ENCODE data around the gene RIMBP2.

The RIMBP2 gene

DNA sequence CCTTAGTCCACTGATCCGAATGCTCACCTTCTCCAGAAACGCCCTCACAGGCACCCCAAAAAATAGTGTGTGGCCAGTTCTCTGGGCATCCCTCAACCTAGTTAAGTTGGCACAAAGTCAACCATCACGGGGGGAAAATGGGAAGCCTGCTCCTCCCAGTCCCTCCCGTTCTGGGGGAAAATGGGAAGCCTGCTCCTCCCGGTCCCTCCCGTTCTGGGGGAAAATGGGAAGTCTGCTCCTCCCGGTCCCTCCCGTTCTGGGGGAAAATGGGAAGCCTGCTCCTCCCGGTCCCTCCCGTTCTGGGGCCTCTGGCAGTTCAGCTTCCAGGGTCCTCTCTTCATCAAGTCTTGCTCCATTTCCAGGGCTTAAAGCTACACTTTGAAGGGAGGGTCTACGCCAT is 106.1 kb downstream of the RIMBP2 start:
- no peaks in the 10 kb centered on the region for H3K36me3 ChIP-seq (ENCODE audit: control insufficient read depth, insufficient read depth, low read length)
- H3K27me3 ChIP-seq (ENCODE audit: control insufficient read depth, insufficient read depth, low read length, poor library complexity, severe bottlenecking), result no peaks in the 10 kb centered on the region
- H3K9me3 ChIP-seq (ENCODE audit: control insufficient read depth, low read length), result no peaks in the 10 kb centered on the region
- peaks cover 6% of the 10 kb centered on the region for H3K4me1 ChIP-seq (ENCODE audit: control insufficient read depth, insufficient read depth, low read length)
- 89 to 90% methylated on average over 11 of the region's 11 CpGs for WGBS, 2 experiments
- H3K4me3 ChIP-seq (ENCODE audit: insufficient read depth, low read depth, low read length), result no peak overlapping the region
- no peak overlapping the region for H3K27ac ChIP-seq (ENCODE audit: insufficient read depth, low read depth, low read length, poor library complexity, severe bottlenecking)

DNA sequence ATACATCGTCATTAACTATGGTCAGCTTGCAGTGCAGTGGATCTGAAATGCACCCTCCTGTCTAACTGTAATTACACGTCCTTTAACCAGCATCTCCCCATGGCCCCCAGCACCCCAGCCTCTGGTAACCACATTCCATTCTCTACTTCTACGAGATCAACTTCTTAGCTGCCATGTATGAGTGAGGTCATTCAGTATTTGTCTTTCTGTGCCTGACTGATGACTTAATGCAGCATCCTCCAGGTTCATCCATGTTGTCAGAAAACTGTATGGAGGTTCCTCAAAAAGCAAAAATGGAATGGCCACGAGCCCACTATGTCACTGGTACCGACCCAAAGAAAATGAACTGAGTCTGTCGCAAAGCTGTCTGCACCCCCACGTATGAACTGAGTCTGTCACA is 107.3 kb downstream of the RIMBP2 start:
- 81 to 83% methylated on average over 7 of the region's 7 CpGs for WGBS, 2 experiments
- no peaks in the 10 kb centered on the region for H3K27me3 ChIP-seq (ENCODE audit: control insufficient read depth, insufficient read depth, low read length, poor library complexity, severe bottlenecking)
- H3K36me3 ChIP-seq (ENCODE audit: control insufficient read depth, insufficient read depth, low read length), result no peaks in the 10 kb centered on the region
- H3K27ac ChIP-seq (ENCODE audit: insufficient read depth, low read depth, low read length, poor library complexity, severe bottlenecking), result no peak overlapping the region
- no peaks in the 10 kb centered on the region for H3K9me3 ChIP-seq (ENCODE audit: control insufficient read depth, low read length)
- H3K4me1 ChIP-seq (ENCODE audit: control insufficient read depth, insufficient read depth, low read length), result peaks cover 6% of the 10 kb centered on the region
- H3K4me3 ChIP-seq (ENCODE audit: insufficient read depth, low read depth, low read length), result no peak overlapping the region

DNA sequence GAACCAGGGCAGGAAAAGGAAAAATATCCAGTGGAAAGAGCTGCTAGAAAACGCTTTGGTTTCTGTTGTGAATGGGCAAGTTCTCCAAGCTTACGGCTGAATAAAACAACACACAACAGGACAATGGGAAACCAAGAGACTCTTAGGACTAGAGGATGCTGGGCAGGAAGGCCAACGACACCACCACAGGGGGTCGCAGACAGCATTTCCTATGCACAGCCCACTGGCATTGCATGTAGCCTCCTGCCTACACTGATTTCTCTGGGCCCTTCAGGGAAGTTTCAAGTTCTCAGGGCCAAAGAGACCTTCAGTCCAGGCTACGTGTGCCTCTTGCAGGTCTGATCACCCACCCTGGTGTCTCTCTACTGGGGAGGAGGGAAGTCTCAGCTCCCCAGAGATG is 108.0 kb downstream of the RIMBP2 start:
- H3K27ac ChIP-seq (ENCODE audit: insufficient read depth, low read depth, low read length, poor library complexity, severe bottlenecking), result no peak overlapping the region
- peaks cover 5% of the 10 kb centered on the region for H3K4me1 ChIP-seq (ENCODE audit: control insufficient read depth, insufficient read depth, low read length)
- no peaks in the 10 kb centered on the region for H3K9me3 ChIP-seq (ENCODE audit: control insufficient read depth, low read length)
- H3K27me3 ChIP-seq (ENCODE audit: control insufficient read depth, insufficient read depth, low read length, poor library complexity, severe bottlenecking), result no peaks in the 10 kb centered on the region
- H3K4me3 ChIP-seq (ENCODE audit: insufficient read depth, low read depth, low read length), result no peak overlapping the region
- 62 to 70% methylated on average over 5 of the region's 5 CpGs for WGBS, 2 experiments
- no peaks in the 10 kb centered on the region for H3K36me3 ChIP-seq (ENCODE audit: control insufficient read depth, insufficient read depth, low read length)

DNA sequence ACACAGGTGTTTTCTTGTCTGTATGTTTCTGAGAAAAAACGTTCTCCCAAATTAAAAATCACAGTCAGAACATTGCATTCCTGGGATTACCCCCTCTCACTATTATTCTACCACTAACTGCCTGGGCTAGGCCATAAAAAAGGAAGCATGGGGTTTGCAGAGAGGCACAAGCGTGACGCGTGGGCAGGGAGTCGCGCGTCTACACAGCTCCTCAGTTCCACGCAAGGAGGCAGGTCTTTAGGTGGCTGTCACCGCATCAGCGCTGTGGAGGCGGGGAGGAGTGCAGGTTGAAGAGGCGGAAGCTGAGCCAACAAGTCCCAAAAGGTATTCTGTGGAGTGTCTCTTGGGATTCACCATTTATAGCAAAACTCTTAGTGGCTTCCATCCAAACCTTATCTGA is 109.9 kb downstream of the RIMBP2 start:
- Histone ChIP-seq H3K27ac (ENCODE audit: insufficient read depth, low read depth, low read length, poor library complexity, severe bottlenecking) (no peak overlapping the region), H3K9me3 (ENCODE audit: control insufficient read depth, low read length) (no peaks in the 10 kb centered on the region), H3K4me3 (ENCODE audit: insufficient read depth, low read depth, low read length) (no peak overlapping the region), H3K36me3 (ENCODE audit: control insufficient read depth, insufficient read depth, low read length) (no peaks in the 10 kb centered on the region), H3K27me3 (ENCODE audit: control insufficient read depth, insufficient read depth, low read length, poor library complexity, severe bottlenecking) (no peaks in the 10 kb centered on the region), H3K4me1 (ENCODE audit: control insufficient read depth, insufficient read depth, low read length) (no peaks in the 10 kb centered on the region)
- 88% methylated on average over 12 of the region's 12 CpGs for WGBS, 2 experiments

DNA sequence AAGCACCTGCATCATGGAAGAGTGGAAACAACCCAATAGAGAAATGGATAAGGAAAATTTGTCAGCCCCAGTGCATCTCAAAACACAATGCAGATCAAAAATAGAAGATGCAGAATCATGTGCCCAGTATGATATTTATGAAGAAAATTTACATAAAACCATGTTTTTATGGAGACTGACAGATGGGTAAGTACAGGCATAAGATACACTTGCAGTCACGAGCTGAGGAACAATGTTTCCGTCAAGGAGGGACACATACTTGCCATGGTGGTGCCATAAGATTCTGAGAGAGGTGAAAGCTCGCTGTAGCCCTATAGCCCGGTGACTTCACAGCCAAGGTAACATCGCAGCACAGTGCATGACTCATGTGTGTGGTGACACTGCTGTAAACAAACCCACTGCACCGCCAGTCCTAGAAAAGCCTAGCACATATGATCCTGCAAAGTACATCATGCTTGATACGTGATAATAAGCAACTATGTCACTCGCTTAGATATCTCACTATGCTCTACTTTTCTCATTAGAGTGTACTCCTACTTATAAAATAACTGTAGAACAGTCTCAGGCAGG is 112.6 kb downstream of the RIMBP2 start:
- Histone ChIP-seq H3K4me3 (ENCODE audit: insufficient read depth, low read depth, low read length) (no peak overlapping the region), H3K36me3 (ENCODE audit: control insufficient read depth, insufficient read depth, low read length) (no peaks in the 10 kb centered on the region), H3K27me3 (ENCODE audit: control insufficient read depth, insufficient read depth, low read length, poor library complexity, severe bottlenecking) (no peaks in the 10 kb centered on the region), H3K27ac (ENCODE audit: insufficient read depth, low read depth, low read length, poor library complexity, severe bottlenecking) (no peak overlapping the region), H3K4me1 (ENCODE audit: control insufficient read depth, insufficient read depth, low read length) (no peaks in the 10 kb centered on the region), H3K9me3 (ENCODE audit: control insufficient read depth, low read length) (peaks cover 2% of the 10 kb centered on the region)
- 94 to 95% methylated on average over 8 of the region's 8 CpGs for WGBS, 2 experiments

DNA sequence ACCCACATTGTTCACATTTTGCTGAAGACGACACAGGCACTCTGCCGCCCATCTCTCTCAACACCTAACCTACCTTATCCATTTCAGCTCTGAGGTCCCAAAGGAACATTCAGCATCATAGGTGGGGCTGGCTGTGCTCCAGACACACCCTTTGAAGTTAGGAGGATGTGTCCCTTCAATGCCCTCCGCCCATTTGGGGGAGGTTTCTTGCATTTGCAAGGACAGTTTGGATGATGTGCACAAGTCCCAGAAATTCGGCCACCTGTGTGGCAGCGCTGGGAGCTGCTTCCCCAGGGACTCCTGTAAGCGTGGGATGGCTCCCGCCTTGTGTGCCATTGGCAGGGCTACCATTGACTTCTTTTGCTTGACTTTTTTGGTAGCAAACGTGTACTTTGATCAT is 113.8 kb downstream of the RIMBP2 start:
- H3K27ac ChIP-seq (ENCODE audit: insufficient read depth, low read depth, low read length, poor library complexity, severe bottlenecking), result no peak overlapping the region
- peaks cover 2% of the 10 kb centered on the region for H3K9me3 ChIP-seq (ENCODE audit: control insufficient read depth, low read length)
- 92 to 95% methylated on average over 8 of the region's 8 CpGs for WGBS, 2 experiments
- H3K4me1 ChIP-seq (ENCODE audit: control insufficient read depth, insufficient read depth, low read length), result no peaks in the 10 kb centered on the region
- no peaks in the 10 kb centered on the region for H3K27me3 ChIP-seq (ENCODE audit: control insufficient read depth, insufficient read depth, low read length, poor library complexity, severe bottlenecking)
- no peak overlapping the region for H3K4me3 ChIP-seq (ENCODE audit: insufficient read depth, low read depth, low read length)
- H3K36me3 ChIP-seq (ENCODE audit: control insufficient read depth, insufficient read depth, low read length), result no peaks in the 10 kb centered on the region

DNA sequence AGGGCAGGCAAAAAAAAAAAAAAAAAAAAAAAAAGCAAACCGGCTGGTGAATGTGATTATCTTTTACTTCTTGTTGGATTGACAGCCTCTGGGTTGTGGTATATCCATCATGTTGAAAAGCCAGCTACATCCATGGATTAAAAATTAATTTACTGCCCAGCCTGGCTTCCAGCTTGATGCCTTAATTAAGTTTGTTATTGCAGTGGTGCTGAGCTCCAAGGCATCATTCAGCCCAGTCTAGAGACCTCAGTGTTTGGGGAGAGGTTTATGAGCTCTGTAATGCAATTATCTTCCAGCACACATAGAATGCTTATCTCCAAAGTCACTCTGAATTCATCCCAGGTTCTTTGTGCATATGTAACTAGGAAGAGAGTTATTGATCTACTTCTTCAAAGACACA is 114.8 kb downstream of the RIMBP2 start:
- no peaks in the 10 kb centered on the region for H3K27me3 ChIP-seq (ENCODE audit: control insufficient read depth, insufficient read depth, low read length, poor library complexity, severe bottlenecking)
- no peak overlapping the region for H3K4me3 ChIP-seq (ENCODE audit: insufficient read depth, low read depth, low read length)
- peaks cover 2% of the 10 kb centered on the region for H3K9me3 ChIP-seq (ENCODE audit: control insufficient read depth, low read length)
- no peak overlapping the region for H3K27ac ChIP-seq (ENCODE audit: insufficient read depth, low read depth, low read length, poor library complexity, severe bottlenecking)
- WGBS, 2 experiments, result 88% methylated on average over 1 of the region's 1 CpG; no CpG with 5 or more reads in 1 of the 2 experiments
- no peaks in the 10 kb centered on the region for H3K4me1 ChIP-seq (ENCODE audit: control insufficient read depth, insufficient read depth, low read length)
- no peaks in the 10 kb centered on the region for H3K36me3 ChIP-seq (ENCODE audit: control insufficient read depth, insufficient read depth, low read length)

DNA sequence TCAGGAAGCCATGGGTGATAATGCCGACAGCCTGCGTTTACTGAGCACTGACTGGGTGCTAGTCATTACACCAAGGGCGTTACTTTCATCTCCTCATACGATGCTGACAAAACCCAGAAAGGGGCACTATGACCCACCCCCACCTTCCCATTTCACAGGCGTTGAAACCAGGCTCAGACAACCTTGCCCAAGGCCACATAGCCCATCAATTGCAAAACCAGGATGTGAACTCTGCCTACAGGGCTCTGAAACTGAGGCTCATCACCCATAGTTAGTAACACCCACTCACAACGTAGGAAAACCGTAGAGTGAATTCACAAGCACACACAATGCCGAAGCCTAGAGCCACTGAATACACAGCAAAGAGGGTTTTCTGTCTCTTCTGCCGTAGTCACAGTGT is 119.9 kb downstream of the RIMBP2 start:
- Histone ChIP-seq H3K36me3 (ENCODE audit: control insufficient read depth, insufficient read depth, low read length) (no peaks in the 10 kb centered on the region), H3K4me3 (ENCODE audit: insufficient read depth, low read depth, low read length) (no peak overlapping the region), H3K9me3 (ENCODE audit: control insufficient read depth, low read length) (peaks cover 2% of the 10 kb centered on the region), H3K4me1 (ENCODE audit: control insufficient read depth, insufficient read depth, low read length) (no peaks in the 10 kb centered on the region), H3K27ac (ENCODE audit: insufficient read depth, low read depth, low read length, poor library complexity, severe bottlenecking) (no peak overlapping the region), H3K27me3 (ENCODE audit: control insufficient read depth, insufficient read depth, low read length, poor library complexity, severe bottlenecking) (no peaks in the 10 kb centered on the region)
- WGBS, 2 experiments, result 91 to 93% methylated on average over 9 of the region's 9 CpGs

DNA sequence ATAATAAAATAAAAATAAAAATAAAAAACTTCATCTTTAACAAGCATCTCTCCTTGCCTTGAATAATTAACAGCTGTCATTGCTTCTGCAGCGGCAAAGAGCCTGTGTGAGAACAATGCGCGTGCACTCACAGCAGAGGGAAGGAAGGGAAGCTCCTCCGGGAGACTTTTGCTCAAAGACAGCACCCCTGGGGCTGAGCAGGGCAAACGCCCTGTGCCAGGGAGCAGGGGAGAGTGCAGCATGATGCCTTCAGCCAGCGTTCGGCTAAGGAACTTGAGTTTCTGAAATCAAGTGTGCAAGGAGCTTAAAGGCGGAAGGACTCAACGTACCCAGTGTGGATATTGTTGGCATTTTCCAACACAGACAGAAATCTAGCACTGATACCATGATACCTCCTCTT is 120.5 kb downstream of the RIMBP2 start:
- 89 to 91% methylated on average over 9 of the region's 9 CpGs for WGBS, 2 experiments
- Histone ChIP-seq H3K36me3 (ENCODE audit: control insufficient read depth, insufficient read depth, low read length) (no peaks in the 10 kb centered on the region), H3K27me3 (ENCODE audit: control insufficient read depth, insufficient read depth, low read length, poor library complexity, severe bottlenecking) (no peaks in the 10 kb centered on the region), H3K27ac (ENCODE audit: insufficient read depth, low read depth, low read length, poor library complexity, severe bottlenecking) (no peak overlapping the region), H3K4me1 (ENCODE audit: control insufficient read depth, insufficient read depth, low read length) (peaks cover 3% of the 10 kb centered on the region), H3K4me3 (ENCODE audit: insufficient read depth, low read depth, low read length) (no peak overlapping the region), H3K9me3 (ENCODE audit: control insufficient read depth, low read length) (peaks cover 2% of the 10 kb centered on the region)

DNA sequence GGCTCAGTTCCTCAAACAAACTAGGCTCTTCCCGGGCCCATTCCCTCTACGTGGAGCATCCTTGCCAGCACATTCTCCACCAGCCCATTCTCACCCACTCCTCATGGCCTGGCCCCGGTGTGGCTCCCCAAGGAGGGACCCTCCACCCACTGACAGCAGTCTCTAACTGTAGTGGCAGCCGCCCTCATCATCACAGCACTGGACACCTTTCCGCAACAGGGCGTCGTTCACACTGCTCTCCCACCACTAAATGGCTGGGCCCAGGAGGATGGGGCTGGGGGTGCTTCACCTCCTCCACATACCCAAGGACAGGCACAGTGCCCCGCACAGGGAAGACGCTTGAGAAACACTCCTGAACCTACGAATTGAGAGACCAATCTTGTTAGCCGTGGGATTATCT is 123.0 kb downstream of the RIMBP2 start:
- peaks cover 7% of the 10 kb centered on the region for H3K4me1 ChIP-seq (ENCODE audit: control insufficient read depth, insufficient read depth, low read length)
- no peak overlapping the region for H3K27ac ChIP-seq (ENCODE audit: insufficient read depth, low read depth, low read length, poor library complexity, severe bottlenecking)
- no peaks in the 10 kb centered on the region for H3K9me3 ChIP-seq (ENCODE audit: control insufficient read depth, low read length)
- no peaks in the 10 kb centered on the region for H3K36me3 ChIP-seq (ENCODE audit: control insufficient read depth, insufficient read depth, low read length)
- no peaks in the 10 kb centered on the region for H3K27me3 ChIP-seq (ENCODE audit: control insufficient read depth, insufficient read depth, low read length, poor library complexity, severe bottlenecking)
- no peak overlapping the region for H3K4me3 ChIP-seq (ENCODE audit: insufficient read depth, low read depth, low read length)
- 78 to 83% methylated on average over 11 of the region's 11 CpGs for WGBS, 2 experiments

DNA sequence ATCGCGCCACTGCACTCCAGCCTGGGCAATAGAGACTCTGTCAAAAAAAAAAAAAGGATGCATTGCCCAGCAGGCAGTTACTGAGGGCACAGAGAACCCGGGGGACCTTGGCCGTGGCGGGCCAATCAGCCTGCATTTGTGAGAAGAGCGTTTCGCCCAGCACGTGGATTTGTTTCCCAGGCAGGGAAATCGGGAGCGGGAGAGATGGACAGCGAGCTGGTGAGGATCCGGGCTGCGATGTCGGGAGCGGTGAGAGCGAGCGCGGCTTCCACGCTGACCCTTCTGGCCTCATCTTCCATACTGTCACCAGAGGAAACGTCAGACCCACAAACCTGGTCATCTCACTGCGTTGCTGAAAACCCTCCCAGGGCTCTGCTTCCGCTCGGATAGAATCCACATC is 123.5 kb downstream of the RIMBP2 start:
- Histone ChIP-seq H3K4me3 (ENCODE audit: insufficient read depth, low read depth, low read length) (no peak overlapping the region), H3K36me3 (ENCODE audit: control insufficient read depth, insufficient read depth, low read length) (no peaks in the 10 kb centered on the region), H3K4me1 (ENCODE audit: control insufficient read depth, insufficient read depth, low read length) (peaks cover 7% of the 10 kb centered on the region), H3K9me3 (ENCODE audit: control insufficient read depth, low read length) (no peaks in the 10 kb centered on the region), H3K27ac (ENCODE audit: insufficient read depth, low read depth, low read length, poor library complexity, severe bottlenecking) (no peak overlapping the region), H3K27me3 (ENCODE audit: control insufficient read depth, insufficient read depth, low read length, poor library complexity, severe bottlenecking) (no peaks in the 10 kb centered on the region)
- 95% methylated on average over 23 of the region's 23 CpGs for WGBS, 2 experiments

Data from ectodermal cell (in vitro differentiated cells).